HEK293T (cell line): ENCODE measurements around the gene LGALS7B.
"Not testable (repeated sequence)": the region's sequence is repeated elsewhere in the genome, so short reads cannot be mapped to it uniquely, and the experiment has no call there.

Experiments used
- ARNT ChIP-seq: fragments of 450-650 bp; IDR thresholded peaks from 2 replicates; pipeline ENCODE4 v1.6.1; 2017; ENCODE audit warnings: mild to moderate bottlenecking
- BHLHE40 ChIP-seq: fragments of 450-650 bp; IDR thresholded peaks from 2 replicates; pipeline ENCODE4 v1.6.1; 2016; ENCODE audit warnings: mild to moderate bottlenecking, moderate library complexity, borderline replicate concordance
- ELF4 ChIP-seq: fragments of 450-650 bp; IDR thresholded peaks from 2 replicates; pipeline ENCODE4 v1.6.1; 2017; ENCODE audit warnings: antibody characterized with exemption
- FOXA1 ChIP-seq: fragments of 450-650 bp; IDR thresholded peaks from 2 replicates; pipeline ENCODE4 v1.6.1; 2016; ENCODE audit warnings: mild to moderate bottlenecking
- FOXK2 ChIP-seq: fragments of 450-650 bp; IDR thresholded peaks from 2 replicates; pipeline ENCODE4 v1.6.1; 2016; ENCODE audit warnings: mild to moderate bottlenecking
- FOXM1 ChIP-seq: fragments of 450-650 bp; IDR thresholded peaks from 2 replicates; pipeline ENCODE4 v1.6.1; 2017; ENCODE audit warnings: mild to moderate bottlenecking, borderline replicate concordance
- L3MBTL2 ChIP-seq: fragments of 450-650 bp; conservative IDR thresholded peaks from 2 replicates; pipeline ENCODE4 v1.6.1; 2016; ENCODE audit warnings: mild to moderate bottlenecking
- LEF1 ChIP-seq: fragments of 450-650 bp; IDR thresholded peaks from 2 replicates; pipeline ENCODE4 v1.6.1; 2017; ENCODE audit warnings: mild to moderate bottlenecking, borderline replicate concordance
- SP1 ChIP-seq: fragments of 450-650 bp; IDR thresholded peaks from 2 replicates; pipeline ENCODE4 v1.6.1; 2017
- SUZ12 ChIP-seq: fragments of 450-650 bp; IDR thresholded peaks from 2 replicates; pipeline ENCODE4 v1.6.1; 2016; ENCODE audit warnings: mild to moderate bottlenecking
- TARDBP ChIP-seq: fragments of 450-650 bp; IDR thresholded peaks from 2 replicates; pipeline ENCODE4 v1.6.1; 2016
- ZNF384 ChIP-seq: fragments of 450-650 bp; IDR thresholded peaks from 2 replicates; pipeline ENCODE4 v1.6.1; 2016

- not testable (repeated sequence) for TF ChIP-seq FOXA1, BHLHE40, ARNT, FOXK2, FOXM1, LEF1, SUZ12, L3MBTL2, TARDBP, SP1, ZNF384, ELF4
These were observed 2.6 kb downstream of the LGALS7B start for GRCh38 chr19:38791451-38792064.
